ENCODE data around the gene PRR7. TPM values are rescaled to one million over a fixed set of nuclear protein-coding genes. Genes with fewer than 3 reads are reported as not detected.

Gene PRR7
- total and polyA plus RNA-seq, 2 of the 4 experiments (the other 2 are of a cell fraction), result 1.1 to 10.1 TPM

DNA sequence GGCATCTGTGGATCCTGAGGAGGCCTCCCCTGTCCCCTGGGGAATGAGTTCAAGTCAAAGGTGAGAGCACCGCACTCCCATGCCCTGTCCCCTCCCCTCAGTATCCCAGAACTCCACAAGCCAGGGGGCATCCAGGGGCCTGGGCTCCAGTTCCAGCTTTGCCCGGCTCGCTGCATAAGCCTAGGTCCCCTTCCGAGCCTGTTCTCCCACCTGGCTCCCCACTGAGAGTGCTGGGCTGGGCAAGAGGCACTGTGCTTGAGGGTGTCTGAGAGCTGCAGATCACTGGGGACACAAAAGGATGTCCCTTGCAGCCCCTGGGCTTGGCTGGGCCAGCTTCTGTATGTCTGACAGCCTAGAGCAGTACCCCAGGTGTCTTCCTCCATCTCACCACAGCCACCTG is 58.5 kb downstream of the PRR7 start:
- H3K9me1 ChIP-seq (ENCODE audit: insufficient read depth, low read length), result no peaks in the 10 kb centered on the region
- WGBS, 2 experiments (ENCODE audit: extremely low coverage in 2 of 2, insufficient read length in 1 of 2), result no CpG with 5 or more reads among the region's 4 CpGs
- H4K5ac ChIP-seq (ENCODE audit: low read depth, low read length), result no peak overlapping the region
- intact Hi-C loops (cut with micrococcal nuclease) (no loop called here), dilution Hi-C loops (cut with HindIII; ENCODE audit: low sequenced_read_pairs, unreplicated experiment) (no loop called here), in situ Hi-C loops (cut with MboI; ENCODE audit: low sequenced_read_pairs) (no loop called here)
- H2BK15ac ChIP-seq (ENCODE audit: low read depth, low read length), result no peak overlapping the region
- no peak for DNase-seq
- ATAC-seq (ENCODE audit: low read depth), result no peak
- no peaks in the 10 kb centered on the region for H3K27me3 ChIP-seq (ENCODE audit: control insufficient read depth, insufficient read depth, low read length)
- TF ChIP-seq RCOR1 (IDR thresholded peaks at IDR 0.05; ENCODE audit: insufficient replicate concordance, low read length), result no peak
- TF ChIP-seq MAFK (IDR thresholded peaks at IDR 0.05; ENCODE audit: low read depth, low read length), result no peak
- no peak for TF ChIP-seq CHD1 (IDR thresholded peaks at IDR 0.05; ENCODE audit: low read depth, low read length)
- TF ChIP-seq, protein P1, sequence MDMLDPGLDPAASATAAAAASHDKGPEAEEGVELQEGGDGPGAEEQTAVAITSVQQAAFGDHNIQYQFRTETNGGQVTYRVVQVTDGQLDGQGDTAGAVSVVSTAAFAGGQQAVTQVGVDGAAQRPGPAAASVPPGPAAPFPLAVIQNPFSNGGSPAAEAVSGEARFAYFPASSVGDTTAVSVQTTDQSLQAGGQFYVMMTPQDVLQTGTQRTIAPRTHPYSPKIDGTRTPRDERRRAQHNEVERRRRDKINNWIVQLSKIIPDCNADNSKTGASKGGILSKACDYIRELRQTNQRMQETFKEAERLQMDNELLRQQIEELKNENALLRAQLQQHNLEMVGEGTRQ (IDR thresholded peaks at IDR 0.05; ENCODE audit: low read depth, low read length), result no peak
- TF ChIP-seq SMC3 (IDR thresholded peaks at IDR 0.05; ENCODE audit: low read depth, low read length), result no peak
- no peak for TF ChIP-seq RAD21 (IDR thresholded peaks at IDR 0.05; ENCODE audit: low read length)
- no peak for TF ChIP-seq RFX5 (IDR thresholded peaks at IDR 0.05; ENCODE audit: low read depth, low read length)
- TF ChIP-seq, protein P2, sequence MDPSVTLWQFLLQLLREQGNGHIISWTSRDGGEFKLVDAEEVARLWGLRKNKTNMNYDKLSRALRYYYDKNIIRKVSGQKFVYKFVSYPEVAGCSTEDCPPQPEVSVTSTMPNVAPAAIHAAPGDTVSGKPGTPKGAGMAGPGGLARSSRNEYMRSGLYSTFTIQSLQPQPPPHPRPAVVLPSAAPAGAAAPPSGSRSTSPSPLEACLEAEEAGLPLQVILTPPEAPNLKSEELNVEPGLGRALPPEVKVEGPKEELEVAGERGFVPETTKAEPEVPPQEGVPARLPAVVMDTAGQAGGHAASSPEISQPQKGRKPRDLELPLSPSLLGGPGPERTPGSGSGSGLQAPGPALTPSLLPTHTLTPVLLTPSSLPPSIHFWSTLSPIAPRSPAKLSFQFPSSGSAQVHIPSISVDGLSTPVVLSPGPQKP (IDR thresholded peaks at IDR 0.05; ENCODE audit: borderline replicate concordance, low read depth, low read length), result no peak
- TF ChIP-seq, protein P3, sequence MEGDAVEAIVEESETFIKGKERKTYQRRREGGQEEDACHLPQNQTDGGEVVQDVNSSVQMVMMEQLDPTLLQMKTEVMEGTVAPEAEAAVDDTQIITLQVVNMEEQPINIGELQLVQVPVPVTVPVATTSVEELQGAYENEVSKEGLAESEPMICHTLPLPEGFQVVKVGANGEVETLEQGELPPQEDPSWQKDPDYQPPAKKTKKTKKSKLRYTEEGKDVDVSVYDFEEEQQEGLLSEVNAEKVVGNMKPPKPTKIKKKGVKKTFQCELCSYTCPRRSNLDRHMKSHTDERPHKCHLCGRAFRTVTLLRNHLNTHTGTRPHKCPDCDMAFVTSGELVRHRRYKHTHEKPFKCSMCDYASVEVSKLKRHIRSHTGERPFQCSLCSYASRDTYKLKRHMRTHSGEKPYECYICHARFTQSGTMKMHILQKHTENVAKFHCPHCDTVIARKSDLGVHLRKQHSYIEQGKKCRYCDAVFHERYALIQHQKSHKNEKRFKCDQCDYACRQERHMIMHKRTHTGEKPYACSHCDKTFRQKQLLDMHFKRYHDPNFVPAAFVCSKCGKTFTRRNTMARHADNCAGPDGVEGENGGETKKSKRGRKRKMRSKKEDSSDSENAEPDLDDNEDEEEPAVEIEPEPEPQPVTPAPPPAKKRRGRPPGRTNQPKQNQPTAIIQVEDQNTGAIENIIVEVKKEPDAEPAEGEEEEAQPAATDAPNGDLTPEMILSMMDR (conservative IDR thresholded peaks at IDR 0.05; ENCODE audit: low read depth, low read length), result no peak
- no peak for TF ChIP-seq BHLHE40 (IDR thresholded peaks at IDR 0.05; ENCODE audit: low read depth, low read length)
- TF ChIP-seq POLR2A (IDR thresholded peaks at IDR 0.05; ENCODE audit: low read depth, low read length), result no peak
- no peak for TF ChIP-seq MAZ (IDR thresholded peaks at IDR 0.05; ENCODE audit: borderline replicate concordance, low read depth, low read length)
- no peak for TF ChIP-seq CEBPB (IDR thresholded peaks at IDR 0.05; ENCODE audit: low read depth, low read length)
- no peak for TF ChIP-seq FOS (IDR thresholded peaks at IDR 0.05; ENCODE audit: low read depth, low read length)
- no peak for TF ChIP-seq NFE2L2 (IDR thresholded peaks at IDR 0.05; ENCODE audit: low read depth, low read length)
- H3K79me1 ChIP-seq (ENCODE audit: low read depth in 1 of 2, low read length in 2 of 2), result no peaks in the 10 kb centered on the region; a peak in 1 of 4 replicates
- H3K18ac ChIP-seq (ENCODE audit: low read depth, low read length), result no peak overlapping the region
- BruUV-seq (replicated peaks), result no TSS peak
- POLR2A ChIA-PET (ENCODE audit: unreplicated experiment), result interaction anchor here (1.0 kb wide), 1 partner anchor 10 kb away, joined by 3 read pairs; no protein-coding TSS in a partner anchor
- H3K27ac ChIP-seq (ENCODE audit: insufficient read depth, low read length), result no peak overlapping the region
- peaks cover 7% of the 10 kb centered on the region; the same call in 1 of the 2 replicates for H3K4me1 ChIP-seq (ENCODE audit: control insufficient read depth, insufficient read depth, low read length)
- H2AK5ac ChIP-seq (ENCODE audit: low read depth, low read length), result no peak overlapping the region
- no peak overlapping the region for H2BK20ac ChIP-seq (ENCODE audit: low read depth, low read length)
- H3K23ac ChIP-seq (ENCODE audit: low read depth, low read length), result no peak overlapping the region
- no peak overlapping the region for H3K9ac ChIP-seq (ENCODE audit: low read depth, low read length)
- H3K4me2 ChIP-seq (ENCODE audit: low read depth, low read length), result no peak overlapping the region
- H4K8ac ChIP-seq (ENCODE audit: low read depth in 2 of 2, low read length in 2 of 2), result no peak overlapping the region
- no peak overlapping the region for H2BK5ac ChIP-seq (ENCODE audit: low read depth, low read length, poor library complexity, severe bottlenecking)
- no peaks in the 10 kb centered on the region for H4K20me1 ChIP-seq (ENCODE audit: insufficient read depth, low read length)
- no peak overlapping the region for H4K91ac ChIP-seq (ENCODE audit: insufficient read depth, low read depth, low read length)
- H2AFZ ChIP-seq (replicated peaks; ENCODE audit: low read length, poor library complexity), result no peak overlapping the region
- no peaks in the 10 kb centered on the region for H3K9me3 ChIP-seq (ENCODE audit: control insufficient read depth, insufficient read depth, low read length)
- H3K14ac ChIP-seq (replicated peaks; ENCODE audit: low read depth, low read length), result no peak overlapping the region
- no peak overlapping the region for H3K4me3 ChIP-seq (ENCODE audit: insufficient read depth, low read depth, low read length)
- H3K56ac ChIP-seq (ENCODE audit: extremely low read depth, insufficient read depth, low read length), result no peak overlapping the region
- no peak overlapping the region for H2AK9ac ChIP-seq (replicated peaks; ENCODE audit: low read depth, low read length, poor library complexity)
- no peak overlapping the region for H3K4ac ChIP-seq (ENCODE audit: low read depth, low read length)
- H3K36me3 ChIP-seq (ENCODE audit: control insufficient read depth, insufficient read depth, low read length), result peaks cover 6% of the 10 kb centered on the region
- CTCF ChIA-PET, result no interaction called here
- H2BK120ac ChIP-seq (ENCODE audit: low read depth, low read length), result no peak overlapping the region

Measured in IMR-90 (cell line).